ENCODE measurements around the gene CNIH3.

- no peak for TF ChIP-seq POLR2A (IDR thresholded peaks at IDR 0.05)
- no peak for TF ChIP-seq CTCF (IDR thresholded peaks at IDR 0.05)
Measured at GRCh38 chr1:224681816-224682215, 65.7 kb downstream of the CNIH3 start.
